Measurements from ENCODE around the gene BCO1. TPM values are rescaled to one million over a fixed set of nuclear protein-coding genes. Genes with fewer than 3 reads are reported as not detected.

BCO1 gene
- total and polyA plus RNA-seq, 2 donors from 2014 or later: 1.4 to 3.0 TPM

DNA sequence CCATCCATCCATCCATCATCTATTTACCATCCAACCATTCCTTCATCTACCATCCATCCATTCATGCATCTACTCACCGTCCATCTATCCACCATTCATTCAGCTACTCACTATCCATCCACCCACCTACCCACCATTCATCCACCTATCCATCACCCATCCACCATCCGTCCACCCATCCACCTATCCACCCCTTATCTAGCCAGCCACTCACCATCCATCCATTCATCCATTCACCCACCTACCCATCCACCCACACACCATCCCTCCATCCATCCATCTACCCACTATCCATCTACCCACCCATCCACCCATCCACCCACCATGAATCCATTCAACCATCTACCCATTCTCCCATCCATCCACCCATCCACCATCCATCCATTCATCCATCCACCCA is 26.6 kb downstream of the BCO1 start:
- intact Hi-C loops (cut with DNase I): no loop called here
- Histone ChIP-seq H3K4me1 (ENCODE audit: control insufficient read depth in 2 of 3, insufficient read depth in 2 of 3, low read depth in 1 of 3, low read length in 3 of 3) (no peaks in the 10 kb centered on the region), H3K9me3 (ENCODE audit: control insufficient read depth in 2 of 3, insufficient read depth in 1 of 3, low read length in 3 of 3) (no peaks in the 10 kb centered on the region), H3K27me3 (ENCODE audit: control insufficient read depth, insufficient read depth, low read length) (no peaks in the 10 kb centered on the region), H3K4me3 (ENCODE audit: low read length in 3 of 3) (no peak overlapping the region), H3K27ac (ENCODE audit: low read depth in 2 of 2, low read length in 2 of 2) (no peak overlapping the region), H3K9ac (ENCODE audit: low read length in 3 of 3) (no peak overlapping the region), H3K36me3 (ENCODE audit: control insufficient read depth in 2 of 3, insufficient read depth in 3 of 3, low read length in 3 of 3) (peaks cover 0 to 2% (median 0%) of the 10 kb centered on the region in 3 donors)
- TF ChIP-seq, protein P1, sequence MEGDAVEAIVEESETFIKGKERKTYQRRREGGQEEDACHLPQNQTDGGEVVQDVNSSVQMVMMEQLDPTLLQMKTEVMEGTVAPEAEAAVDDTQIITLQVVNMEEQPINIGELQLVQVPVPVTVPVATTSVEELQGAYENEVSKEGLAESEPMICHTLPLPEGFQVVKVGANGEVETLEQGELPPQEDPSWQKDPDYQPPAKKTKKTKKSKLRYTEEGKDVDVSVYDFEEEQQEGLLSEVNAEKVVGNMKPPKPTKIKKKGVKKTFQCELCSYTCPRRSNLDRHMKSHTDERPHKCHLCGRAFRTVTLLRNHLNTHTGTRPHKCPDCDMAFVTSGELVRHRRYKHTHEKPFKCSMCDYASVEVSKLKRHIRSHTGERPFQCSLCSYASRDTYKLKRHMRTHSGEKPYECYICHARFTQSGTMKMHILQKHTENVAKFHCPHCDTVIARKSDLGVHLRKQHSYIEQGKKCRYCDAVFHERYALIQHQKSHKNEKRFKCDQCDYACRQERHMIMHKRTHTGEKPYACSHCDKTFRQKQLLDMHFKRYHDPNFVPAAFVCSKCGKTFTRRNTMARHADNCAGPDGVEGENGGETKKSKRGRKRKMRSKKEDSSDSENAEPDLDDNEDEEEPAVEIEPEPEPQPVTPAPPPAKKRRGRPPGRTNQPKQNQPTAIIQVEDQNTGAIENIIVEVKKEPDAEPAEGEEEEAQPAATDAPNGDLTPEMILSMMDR (IDR thresholded peaks at IDR 0.05; ENCODE audit: borderline replicate concordance, extremely low read depth, insufficient read depth): no peak
- DNase-seq (peak in 1 of 5 donors; percentile 4), FAIRE-seq (no peak)

DNA sequence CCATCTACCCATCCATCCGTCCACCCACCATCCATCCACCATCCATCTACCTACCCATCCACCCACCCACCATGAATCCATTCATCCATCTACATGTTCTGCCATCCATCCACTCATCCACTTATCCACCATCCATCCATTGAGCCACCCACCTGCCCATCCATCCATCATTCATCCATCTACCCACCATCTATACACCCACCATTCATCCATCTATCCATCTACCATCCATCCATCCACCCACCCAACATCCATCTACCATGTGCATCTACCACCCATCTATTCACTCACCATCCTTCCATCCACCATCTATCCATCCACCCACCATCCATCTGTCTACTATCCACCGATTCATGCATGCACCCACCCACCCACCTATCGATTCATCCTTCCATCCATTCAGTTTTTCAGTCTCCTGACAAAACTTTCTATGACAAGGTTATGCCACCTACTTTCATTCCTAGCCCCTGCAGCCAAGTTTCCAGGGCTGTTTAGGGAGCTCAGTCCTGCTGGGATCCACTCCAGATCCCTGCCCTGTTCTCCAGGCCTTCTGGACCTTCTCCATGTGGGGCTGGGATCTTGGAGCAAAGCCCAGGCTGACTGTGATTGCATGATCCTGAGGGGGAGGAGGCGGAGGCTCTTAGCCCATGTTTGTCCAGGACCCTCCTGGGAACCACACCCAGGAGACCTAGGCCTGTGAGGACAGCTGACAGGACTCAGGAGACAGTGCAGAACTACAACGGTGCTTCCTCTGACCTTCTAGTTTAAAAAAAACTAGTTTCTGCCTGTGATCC is 27.4 kb downstream of the BCO1 start:
- peak in 3 of 5 donors; percentile 18 to 81 (median 52) for DNase-seq
- H3K36me3 ChIP-seq (ENCODE audit: control insufficient read depth in 2 of 3, insufficient read depth in 3 of 3, low read length in 3 of 3): peaks cover 0 to 2% (median 0%) of the 10 kb centered on the region in 3 donors
- H3K27ac ChIP-seq (ENCODE audit: low read depth in 2 of 2, low read length in 2 of 2): no peak overlapping the region
- TF ChIP-seq, protein P1 (IDR thresholded peaks at IDR 0.05; ENCODE audit: borderline replicate concordance, extremely low read depth, insufficient read depth): no peak
- no peaks in the 10 kb centered on the region for H3K9me3 ChIP-seq (ENCODE audit: control insufficient read depth in 2 of 3, insufficient read depth in 1 of 3, low read length in 3 of 3)
- intact Hi-C loops (cut with DNase I): no loop called here
- no peaks in the 10 kb centered on the region for H3K27me3 ChIP-seq (ENCODE audit: control insufficient read depth, insufficient read depth, low read length)
- no peak overlapping the region for H3K9ac ChIP-seq (ENCODE audit: low read length in 3 of 3)
- no peak overlapping the region for H3K4me3 ChIP-seq (ENCODE audit: low read length in 3 of 3)
- no peaks in the 10 kb centered on the region for H3K4me1 ChIP-seq (ENCODE audit: control insufficient read depth in 2 of 3, insufficient read depth in 2 of 3, low read depth in 1 of 3, low read length in 3 of 3)
- no peak for FAIRE-seq

DNA sequence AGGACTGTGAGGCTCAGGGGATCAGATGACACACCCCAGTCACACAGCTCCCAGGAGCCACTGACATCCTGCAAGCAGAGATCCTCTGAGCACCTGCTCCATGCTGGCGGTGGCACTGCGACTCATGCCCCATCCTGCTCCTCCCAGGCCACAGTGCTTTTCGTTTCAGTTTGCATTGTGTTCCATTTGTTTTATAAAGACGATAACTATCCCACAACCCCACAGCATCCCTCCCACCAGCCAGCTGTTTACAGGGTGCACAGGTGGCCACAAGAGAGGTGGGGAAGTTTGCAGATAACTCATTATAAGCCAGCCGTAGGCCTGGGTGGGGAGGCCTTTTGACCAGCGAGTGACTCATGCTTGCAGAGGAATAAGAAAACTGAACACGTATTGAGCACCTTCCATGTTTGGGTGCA is 28.2 kb downstream of the BCO1 start:
- Histone ChIP-seq H3K27me3 (ENCODE audit: control insufficient read depth, insufficient read depth, low read length) (no peaks in the 10 kb centered on the region), H3K4me3 (ENCODE audit: low read length in 3 of 3) (no peak overlapping the region), H3K9me3 (ENCODE audit: control insufficient read depth in 2 of 3, insufficient read depth in 1 of 3, low read length in 3 of 3) (no peaks in the 10 kb centered on the region), H3K4me1 (ENCODE audit: control insufficient read depth in 2 of 3, insufficient read depth in 2 of 3, low read depth in 1 of 3, low read length in 3 of 3) (no peaks in the 10 kb centered on the region), H3K36me3 (ENCODE audit: control insufficient read depth in 2 of 3, insufficient read depth in 3 of 3, low read length in 3 of 3) (peaks cover 0 to 2% (median 0%) of the 10 kb centered on the region in 3 donors), H3K9ac (ENCODE audit: low read length in 3 of 3) (no peak overlapping the region), H3K27ac (ENCODE audit: low read depth in 2 of 2, low read length in 2 of 2) (no peak overlapping the region)
- intact Hi-C loops (cut with DNase I): no loop called here
- TF ChIP-seq, protein P1 (IDR thresholded peaks at IDR 0.05; ENCODE audit: borderline replicate concordance, extremely low read depth, insufficient read depth): no peak
- FAIRE-seq: no peak
- DNase-seq: peak in 1 of 5 donors; percentile 31

Data from kidney (tissue), 14 donors.